Measurements from ENCODE around the gene OTUD5.

Gene OTUD5

GRCh38 chrX:48911412-48912182 lies 45.8 kb downstream of the OTUD5 start, which contains the start of gene SLC35A2:
Gene SLC35A2 (minus strand): TSS chrX:48911646. CDS start chrX:48911636, 10 bp downstream.
- peak; percentile 80 for DNase-seq (ENCODE audit: low read depth)

GRCh38 chrX:48910926-48911411 lies 46.4 kb downstream of the OTUD5 start:
- DNase-seq (ENCODE audit: low read depth) = no peak

GRCh38 chrX:48909703-48910294 lies 47.6 kb downstream of the OTUD5 start:
- DNase-seq (ENCODE audit: low read depth) = no peak

- no peak for DNase-seq (ENCODE audit: low read depth)
Measured at GRCh38 chrX:48908600-48908999, 48.8 kb downstream of the OTUD5 start.

DNA sequence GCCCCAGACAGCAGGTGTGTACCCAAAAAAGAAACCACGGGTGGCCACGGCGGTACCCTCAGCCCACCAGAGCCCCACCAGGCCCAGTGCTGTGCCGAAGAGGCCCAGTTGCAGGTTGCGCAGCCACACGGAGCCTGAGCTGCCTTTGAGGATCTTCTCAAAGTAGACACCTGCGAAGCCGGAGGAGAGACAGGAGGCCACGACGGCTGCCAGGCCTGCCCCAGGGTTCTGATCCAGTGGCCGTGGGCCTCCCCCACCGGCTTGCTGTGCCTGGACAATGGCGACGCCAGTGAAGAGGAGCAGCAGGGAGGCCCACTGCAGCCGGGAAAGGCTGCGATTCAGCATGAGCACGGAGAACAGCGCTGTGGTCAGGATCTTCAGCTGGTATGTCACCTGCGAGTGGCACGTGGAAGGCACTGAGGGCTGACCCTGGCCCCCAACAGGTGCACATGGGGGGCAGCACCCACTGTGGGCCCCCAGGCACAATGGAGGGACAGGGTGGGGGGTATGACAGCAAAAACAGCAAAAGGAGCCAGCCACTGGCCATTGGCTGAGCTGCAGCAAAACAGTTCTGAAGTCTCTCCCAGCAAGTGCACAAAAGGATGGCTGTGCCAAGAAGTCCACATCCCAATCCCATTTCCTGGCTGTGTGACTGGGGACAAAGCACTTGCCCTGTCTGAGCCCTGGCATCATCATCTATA lies 52.2 kb downstream of the OTUD5 start:
- no peak for DNase-seq (ENCODE audit: low read depth)

DNA sequence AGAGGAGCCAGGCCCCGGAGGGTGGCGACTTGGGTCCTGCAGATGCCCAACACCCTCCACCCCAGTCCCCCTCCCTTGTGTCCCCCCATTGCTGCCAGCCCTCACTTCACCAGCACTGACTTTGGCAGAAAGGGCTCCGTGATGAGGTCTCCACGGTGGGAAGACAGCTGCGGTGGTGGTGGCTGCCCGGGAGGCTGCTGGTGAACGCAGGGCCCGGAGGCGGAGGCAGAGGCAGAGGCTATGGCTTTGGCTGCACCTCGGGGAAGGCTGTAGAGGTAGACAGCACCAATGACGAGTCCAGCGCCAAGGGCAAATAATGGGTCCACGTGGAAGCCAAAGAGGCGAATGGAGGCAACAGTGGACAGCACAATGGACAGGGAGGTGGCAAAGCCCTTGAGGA lies 52.8 kb downstream of the OTUD5 start:
- no peak for DNase-seq (ENCODE audit: low read depth)

GRCh38 chrX:48904180-48904579 lies 53.2 kb downstream of the OTUD5 start:
- no peak for DNase-seq (ENCODE audit: low read depth)

- DNase-seq (ENCODE audit: low read depth) = no peak
Measured at GRCh38 chrX:48903290-48903689, 54.1 kb downstream of the OTUD5 start.

- no peak for DNase-seq (ENCODE audit: low read depth)
Measured at GRCh38 chrX:48902776-48903175, 54.6 kb downstream of the OTUD5 start.

DNA sequence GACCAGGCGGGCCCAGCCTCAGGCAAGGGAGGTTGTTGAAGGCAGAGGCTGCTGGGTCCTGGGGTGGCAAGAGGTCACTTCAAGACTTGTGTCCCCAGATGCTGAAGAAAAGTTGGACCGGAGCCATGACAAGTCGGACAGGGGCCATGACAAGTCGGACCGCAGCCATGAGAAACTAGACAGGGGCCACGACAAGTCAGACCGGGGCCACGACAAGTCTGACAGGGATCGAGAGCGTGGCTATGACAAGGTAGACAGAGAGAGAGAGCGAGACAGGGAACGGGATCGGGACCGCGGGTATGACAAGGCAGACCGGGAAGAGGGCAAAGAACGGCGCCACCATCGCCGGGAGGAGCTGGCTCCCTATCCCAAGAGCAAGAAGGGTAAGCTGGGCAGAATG lies 55.3 kb downstream of the OTUD5 start:
- DNase-seq (ENCODE audit: low read depth) = no peak

- DNase-seq (ENCODE audit: low read depth) = no peak
Measured at GRCh38 chrX:48901069-48901468, 56.3 kb downstream of the OTUD5 start.

GRCh38 chrX:48899078-48899410 lies 58.4 kb downstream of the OTUD5 start:
- no peak for DNase-seq (ENCODE audit: low read depth)

GRCh38 chrX:48897625-48898306 lies 59.6 kb downstream of the OTUD5 start, which contains the start of the genes PQBP1 and TIMM17B:
Gene PQBP1 (plus strand): TSS chrX:48897930. CDS start chrX:48898510, 580 bp downstream.
Gene TIMM17B (minus strand): TSS chrX:48897768. CDS start chrX:48897749, 19 bp downstream.
- DNase-seq (ENCODE audit: low read depth) = peak; percentile 81

- peak; percentile 51 for DNase-seq (ENCODE audit: low read depth)
Measured at GRCh38 chrX:48897157-48897624, 60.2 kb downstream of the OTUD5 start.

GRCh38 chrX:48896611-48897011 lies 60.8 kb downstream of the OTUD5 start:
- no peak for DNase-seq (ENCODE audit: low read depth)

DNA sequence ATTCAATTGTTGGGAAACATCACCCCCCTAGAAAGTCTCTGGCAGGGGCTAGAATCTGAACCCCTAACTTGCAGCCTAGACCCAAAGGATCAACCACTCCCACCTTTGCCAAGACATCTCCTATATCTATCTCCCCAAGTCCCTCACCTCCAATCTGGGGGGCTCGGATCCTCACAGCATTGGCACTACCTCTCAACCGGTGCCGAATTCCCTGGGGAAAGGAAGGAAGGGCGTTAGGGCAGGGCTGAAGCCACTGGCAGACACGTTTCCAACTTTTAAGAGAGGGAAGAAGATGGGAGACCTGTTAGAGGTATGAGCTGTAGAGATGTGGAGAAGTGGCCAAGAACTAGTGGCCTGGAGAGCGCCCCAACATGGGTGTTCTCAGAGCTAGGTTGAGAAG lies 62.5 kb downstream of the OTUD5 start:
- DNase-seq (ENCODE audit: low read depth) = no peak

- DNase-seq (ENCODE audit: low read depth) = no peak
Measured at GRCh38 chrX:48893556-48894348, 63.7 kb downstream of the OTUD5 start.

DNA sequence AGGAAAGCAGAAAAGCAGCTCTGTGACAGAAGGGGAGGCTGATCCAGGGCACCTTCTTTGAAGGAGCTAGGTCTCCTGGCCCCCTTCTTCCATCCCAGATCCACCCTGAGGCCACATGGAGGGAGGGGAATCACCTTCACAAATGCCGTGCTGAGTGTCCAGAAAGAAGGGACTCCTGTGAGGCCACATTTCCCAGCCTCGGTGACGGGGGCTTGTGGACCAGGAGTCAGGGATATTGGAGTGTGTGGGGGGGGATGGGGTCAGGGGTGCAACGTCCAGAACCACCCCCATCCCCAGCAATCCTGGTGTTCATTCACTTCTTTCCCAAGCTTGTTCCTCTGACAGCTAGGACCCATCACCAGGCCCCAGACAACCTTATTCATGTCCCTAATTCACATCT lies 64.5 kb downstream of the OTUD5 start:
- no peak for DNase-seq (ENCODE audit: low read depth)

GRCh38 chrX:48891402-48892288 lies 65.8 kb downstream of the OTUD5 start:
- peak; percentile 70 for DNase-seq (ENCODE audit: low read depth)

- peak; percentile 13 for DNase-seq (ENCODE audit: low read depth)
Measured at GRCh38 chrX:48890934-48891401, 66.4 kb downstream of the OTUD5 start.
